Kidney epithelial cell (primary cell): ENCODE results near the gene RPL13A. TPM values are rescaled to one million over a fixed set of nuclear protein-coding genes. Genes with fewer than 3 reads are reported as not detected.

Experiments
- DNase-seq: peaks from one replicate; pipeline ENCODE4 v3.0.0-alpha.2; 2010; ENCODE audit warnings: low read depth
- H3K27me3 ChIP-seq: 2 replicates; pipeline ENCODE4 v1.6.0; 2011; ENCODE audit warnings: low read length; ENCODE audit not compliant: control insufficient read depth, insufficient read depth
- H3K36me3 ChIP-seq: 2 replicates; pipeline ENCODE4 v1.5.1; 2011; ENCODE audit warnings: low read length; ENCODE audit not compliant: control insufficient read depth, insufficient read depth
- H3K4me3 ChIP-seq: 2 replicates; pipeline ENCODE4 v1.5.1; 2011; ENCODE audit warnings: low read depth, mild to moderate bottlenecking, control low read depth, low read length
- total RNA-seq: library from RNA; depleted of rRNA; stranded (reverse); fragments of >200 nt; gene quantifications from 2 replicates; pipeline ENCODE4 v1.2.3, GENCODE V29; 2015
- TF ChIP-seq, protein P1 (sequence below): IDR thresholded peaks from 2 replicates; pipeline ENCODE4 v1.5.1; 2011; ENCODE audit warnings: mild to moderate bottlenecking, moderate library complexity, low read length, control low read depth, inconsistent platforms; ENCODE audit not compliant: insufficient read depth, poor library complexity, severe bottlenecking

RPL13A gene
- total RNA-seq, 1 donor from 2014 or later = 2,967 TPM

DNA sequence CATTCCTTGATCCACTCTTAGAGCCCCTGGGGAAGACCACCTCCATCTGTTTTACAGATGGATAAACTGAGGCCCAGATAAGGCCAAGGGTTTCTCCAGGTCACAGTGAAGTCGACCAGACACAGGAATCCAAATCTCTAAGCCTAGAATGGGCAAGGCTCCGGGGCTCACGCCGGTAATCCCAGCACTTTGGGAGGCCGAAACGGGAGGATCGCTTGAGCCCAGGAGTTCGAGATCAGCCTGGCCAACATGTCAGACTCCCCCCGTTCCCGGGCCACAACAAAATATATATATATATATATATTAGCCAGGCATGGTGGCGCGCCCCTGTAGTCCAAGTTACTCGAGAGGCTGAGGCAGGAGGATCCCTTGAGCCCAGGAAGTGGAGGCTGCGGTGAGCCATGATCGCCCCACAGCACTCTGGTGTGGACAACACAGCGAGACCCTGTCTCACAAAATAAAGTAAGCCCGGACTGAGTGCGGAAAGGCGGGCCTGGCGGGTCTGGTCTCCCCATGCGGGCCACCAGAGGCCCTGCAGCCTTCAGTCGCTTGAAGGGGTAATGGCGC is 615 bp upstream of the RPL13A start:
- H3K4me3 ChIP-seq = no peak overlapping the region
- H3K27me3 ChIP-seq = no peaks in the 10 kb centered on the region

DNA sequence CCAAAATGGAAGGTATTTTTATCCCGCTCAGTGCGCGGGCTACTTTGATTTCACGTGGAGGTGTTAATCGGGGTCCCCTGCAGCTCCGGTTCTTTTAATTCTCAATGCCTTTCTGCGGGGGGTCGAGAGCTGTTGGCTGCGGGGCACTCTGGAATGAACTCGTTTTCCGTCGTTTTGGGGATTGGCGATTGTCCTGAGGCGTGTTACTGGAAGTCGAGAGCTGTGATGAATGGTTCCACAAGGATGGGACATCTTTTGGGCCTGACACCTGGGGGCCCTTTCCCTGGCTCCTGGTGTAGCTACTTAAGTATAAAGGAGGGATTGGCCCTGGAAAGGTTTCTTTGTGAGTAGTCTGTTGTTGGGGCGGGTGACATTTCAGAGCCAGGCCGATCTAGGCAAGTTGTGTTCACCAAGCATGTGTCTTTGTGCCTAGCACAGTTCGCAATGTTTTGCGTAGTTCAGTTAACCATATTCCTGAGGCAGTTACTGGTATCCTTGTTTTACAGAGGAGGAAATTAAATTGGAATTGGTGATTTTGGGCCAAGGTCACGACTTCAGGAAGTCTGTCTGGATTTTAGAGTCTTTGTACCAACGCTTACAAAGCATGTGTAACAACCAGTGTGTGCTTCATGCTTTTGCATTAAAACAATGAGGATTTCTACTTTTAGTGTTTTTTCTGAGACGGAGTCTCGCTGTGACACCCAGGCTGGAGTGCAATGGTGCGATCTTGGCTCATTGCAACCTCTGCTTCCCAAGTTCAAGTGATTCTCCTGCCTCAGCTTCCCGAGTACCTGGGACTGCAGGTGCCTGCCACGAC is 846 bp downstream of the RPL13A start:
- TF ChIP-seq, protein P1, sequence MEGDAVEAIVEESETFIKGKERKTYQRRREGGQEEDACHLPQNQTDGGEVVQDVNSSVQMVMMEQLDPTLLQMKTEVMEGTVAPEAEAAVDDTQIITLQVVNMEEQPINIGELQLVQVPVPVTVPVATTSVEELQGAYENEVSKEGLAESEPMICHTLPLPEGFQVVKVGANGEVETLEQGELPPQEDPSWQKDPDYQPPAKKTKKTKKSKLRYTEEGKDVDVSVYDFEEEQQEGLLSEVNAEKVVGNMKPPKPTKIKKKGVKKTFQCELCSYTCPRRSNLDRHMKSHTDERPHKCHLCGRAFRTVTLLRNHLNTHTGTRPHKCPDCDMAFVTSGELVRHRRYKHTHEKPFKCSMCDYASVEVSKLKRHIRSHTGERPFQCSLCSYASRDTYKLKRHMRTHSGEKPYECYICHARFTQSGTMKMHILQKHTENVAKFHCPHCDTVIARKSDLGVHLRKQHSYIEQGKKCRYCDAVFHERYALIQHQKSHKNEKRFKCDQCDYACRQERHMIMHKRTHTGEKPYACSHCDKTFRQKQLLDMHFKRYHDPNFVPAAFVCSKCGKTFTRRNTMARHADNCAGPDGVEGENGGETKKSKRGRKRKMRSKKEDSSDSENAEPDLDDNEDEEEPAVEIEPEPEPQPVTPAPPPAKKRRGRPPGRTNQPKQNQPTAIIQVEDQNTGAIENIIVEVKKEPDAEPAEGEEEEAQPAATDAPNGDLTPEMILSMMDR = no peak
- no peak for DNase-seq
- Histone ChIP-seq H3K36me3 (peaks cover 11% of the 10 kb centered on the region), H3K4me3 (peak overlapping the region; percentile 81), H3K27me3 (no peaks in the 10 kb centered on the region)

More for the DNA sequence above, 615 bp upstream of the RPL13A start:
- DNase-seq = no peak
- TF ChIP-seq, protein P1 = no peak
- H3K36me3 ChIP-seq = peaks cover 11% of the 10 kb centered on the region

DNA sequence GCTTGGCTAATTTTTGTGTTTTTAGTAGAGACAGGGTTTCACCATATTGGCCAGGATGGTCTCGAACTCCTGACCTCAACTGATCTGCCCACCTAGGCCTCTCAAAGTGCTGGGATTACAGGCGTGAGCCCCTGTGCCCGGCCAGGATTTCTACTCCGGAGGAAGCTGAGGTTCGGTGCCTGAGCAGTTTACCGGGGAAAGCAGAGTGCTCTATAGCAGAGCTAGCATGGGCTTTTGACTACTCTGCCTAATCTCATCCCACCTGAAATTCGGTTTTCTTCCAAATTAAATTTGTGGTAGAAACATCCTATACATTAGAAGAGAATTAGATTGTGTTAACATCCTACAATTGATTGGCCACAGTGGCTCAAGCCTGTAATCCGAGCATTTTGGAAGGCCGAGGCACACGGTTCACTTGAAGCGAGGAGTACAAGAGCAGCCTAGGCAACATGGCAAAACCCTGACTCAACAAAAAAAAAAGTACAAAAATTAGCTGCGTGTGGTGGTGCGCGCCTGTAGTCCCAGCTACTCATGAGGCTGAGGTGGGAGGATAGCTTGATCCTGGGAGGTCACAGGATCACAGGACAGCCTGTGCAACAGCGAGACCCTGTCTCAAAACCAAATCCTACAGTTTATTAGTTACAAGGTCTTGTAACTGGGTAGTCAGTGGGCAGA is 1.6 kb downstream of the RPL13A start:
- TF ChIP-seq, protein P1 = no peak
- H3K27me3 ChIP-seq = no peaks in the 10 kb centered on the region
- peak overlapping the region; percentile 81 for H3K4me3 ChIP-seq
- peaks cover 11% of the 10 kb centered on the region for H3K36me3 ChIP-seq
- DNase-seq = no peak

DNA sequence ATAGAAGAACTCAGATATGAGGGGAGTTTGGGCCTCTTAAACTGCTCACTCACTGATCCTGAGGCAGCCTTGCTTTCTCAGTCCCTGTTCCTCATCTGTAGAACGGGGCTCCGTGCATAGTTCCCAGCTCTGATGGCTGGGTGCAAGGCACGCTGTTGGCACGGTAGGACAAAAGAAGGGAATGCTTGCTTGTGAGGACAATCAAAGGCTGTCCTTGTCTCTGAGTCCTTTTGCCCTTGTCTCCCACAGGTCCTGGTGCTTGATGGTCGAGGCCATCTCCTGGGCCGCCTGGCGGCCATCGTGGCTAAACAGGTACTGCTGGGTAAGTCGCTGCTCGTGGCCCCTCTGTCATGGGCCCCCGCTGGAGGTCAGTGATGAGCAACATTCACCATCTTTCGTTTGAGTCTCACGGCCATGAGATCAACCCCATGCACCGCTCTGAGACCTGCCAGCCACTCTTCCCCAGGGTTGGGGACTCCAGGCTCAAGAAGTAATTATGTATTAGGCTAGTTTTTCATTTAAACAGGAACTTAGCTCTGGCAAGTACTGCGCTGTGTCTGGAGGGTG is 2.3 kb downstream of the RPL13A start:
- H3K27me3 ChIP-seq = no peaks in the 10 kb centered on the region
- H3K36me3 ChIP-seq = peaks cover 11% of the 10 kb centered on the region
- peak overlapping the region; percentile 81 for H3K4me3 ChIP-seq
- TF ChIP-seq, protein P1 = no peak
- DNase-seq = no peak

DNA sequence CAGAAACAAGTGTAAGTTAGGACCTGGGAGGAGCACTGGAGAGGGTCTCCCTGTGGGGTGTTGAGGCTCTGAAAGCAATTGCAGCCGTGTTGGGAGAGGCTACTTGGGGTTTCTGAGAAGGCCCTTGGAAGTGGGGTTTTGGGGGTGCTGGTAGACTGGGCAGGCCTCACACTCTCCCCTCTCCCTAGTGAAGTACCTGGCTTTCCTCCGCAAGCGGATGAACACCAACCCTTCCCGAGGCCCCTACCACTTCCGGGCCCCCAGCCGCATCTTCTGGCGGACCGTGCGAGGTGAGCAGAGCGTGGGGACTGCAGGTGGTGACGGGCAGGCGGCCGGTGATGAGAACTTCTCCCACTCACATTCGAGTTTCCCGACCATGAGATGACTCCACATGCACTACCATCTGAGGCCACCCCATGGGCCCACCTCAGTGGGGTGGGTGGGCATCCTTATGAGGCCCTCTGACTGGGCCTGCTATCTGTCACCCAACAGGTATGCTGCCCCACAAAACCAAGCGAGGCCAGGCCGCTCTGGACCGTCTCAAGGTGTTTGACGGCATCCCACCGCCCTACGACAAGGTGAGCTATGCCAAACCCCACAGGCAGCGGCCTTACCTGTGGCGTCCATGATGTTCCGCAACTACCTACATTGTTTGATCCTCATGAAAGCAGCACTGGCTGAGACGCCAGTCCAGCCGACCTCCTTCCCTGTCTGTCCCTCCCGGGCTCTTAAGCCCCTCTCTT is 3.0 kb downstream of the RPL13A start:
- TF ChIP-seq, protein P1 = no peak
- H3K27me3 ChIP-seq = no peaks in the 10 kb centered on the region
- no peak overlapping the region for H3K4me3 ChIP-seq
- peaks cover 11% of the 10 kb centered on the region for H3K36me3 ChIP-seq
- DNase-seq = no peak
